ENCODE results near the gene ANTKMT.

DNA sequence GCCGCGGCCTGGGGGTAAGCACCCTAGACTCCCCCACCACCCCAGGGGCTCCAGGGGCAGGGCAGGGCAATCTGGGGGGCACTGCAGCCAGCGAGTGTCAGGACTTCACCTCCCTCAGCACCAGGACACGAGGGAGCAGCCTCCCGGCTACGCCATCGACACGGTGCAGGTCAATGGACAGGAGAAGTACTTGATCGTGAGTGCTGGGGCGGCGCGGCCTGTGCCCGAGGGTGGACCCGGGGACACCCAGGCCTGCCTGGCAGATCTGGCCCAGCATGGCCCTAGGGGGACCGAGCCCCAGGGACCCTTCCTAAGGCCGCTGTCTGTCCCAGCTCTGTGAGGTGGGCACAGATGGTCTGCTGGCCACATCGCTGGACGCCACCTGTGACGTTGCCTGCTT, 48.6 kb upstream of the ANTKMT start:
- TF ChIP-seq, protein P1, sequence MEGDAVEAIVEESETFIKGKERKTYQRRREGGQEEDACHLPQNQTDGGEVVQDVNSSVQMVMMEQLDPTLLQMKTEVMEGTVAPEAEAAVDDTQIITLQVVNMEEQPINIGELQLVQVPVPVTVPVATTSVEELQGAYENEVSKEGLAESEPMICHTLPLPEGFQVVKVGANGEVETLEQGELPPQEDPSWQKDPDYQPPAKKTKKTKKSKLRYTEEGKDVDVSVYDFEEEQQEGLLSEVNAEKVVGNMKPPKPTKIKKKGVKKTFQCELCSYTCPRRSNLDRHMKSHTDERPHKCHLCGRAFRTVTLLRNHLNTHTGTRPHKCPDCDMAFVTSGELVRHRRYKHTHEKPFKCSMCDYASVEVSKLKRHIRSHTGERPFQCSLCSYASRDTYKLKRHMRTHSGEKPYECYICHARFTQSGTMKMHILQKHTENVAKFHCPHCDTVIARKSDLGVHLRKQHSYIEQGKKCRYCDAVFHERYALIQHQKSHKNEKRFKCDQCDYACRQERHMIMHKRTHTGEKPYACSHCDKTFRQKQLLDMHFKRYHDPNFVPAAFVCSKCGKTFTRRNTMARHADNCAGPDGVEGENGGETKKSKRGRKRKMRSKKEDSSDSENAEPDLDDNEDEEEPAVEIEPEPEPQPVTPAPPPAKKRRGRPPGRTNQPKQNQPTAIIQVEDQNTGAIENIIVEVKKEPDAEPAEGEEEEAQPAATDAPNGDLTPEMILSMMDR (conservative IDR thresholded peaks at IDR 0.05; ENCODE audit: low read length) = no peak
- TF ChIP-seq EZH2phosphoT487 (IDR thresholded peaks at IDR 0.05; ENCODE audit: borderline replicate concordance) = no peak
